K562 (cell line): ENCODE data around the gene XPNPEP1. TPM values are rescaled to one million over a fixed set of nuclear protein-coding genes. Genes with fewer than 3 reads are reported as not detected.
A peak's percentile ranks its signal among the peaks of the same experiment; 100 is the strongest.

Experiments used
- BRD4 ChIP-seq: fragments of 200-600 bp; sonication (generic); IDR thresholded peaks from 2 replicates; pipeline ENCODE4 v1.6.1; 2017; ENCODE audit warnings: inconsistent platforms
- E2F6 ChIP-seq, 2 experiments: IDR thresholded peaks; 2 replicates each; pipeline ENCODE4 v1.6.1; 2011; ENCODE audit warnings: borderline replicate concordance in 1 of 2, control low read depth in 1 of 2, low read depth in 1 of 2, low read length in 1 of 2, mild to moderate bottlenecking in 1 of 2, mixed read lengths in 1 of 2, moderate library complexity in 1 of 2; ENCODE audit not compliant: insufficient read depth in 1 of 2, insufficient read length in 1 of 2, poor library complexity in 1 of 2, severe bottlenecking in 1 of 2; ENCODE audit errors: extremely low read depth in 1 of 2
- EGR1 ChIP-seq: fragments of 450-650 bp; conservative IDR thresholded peaks from 2 replicates; pipeline ENCODE4 v1.6.1; 2017; ENCODE audit warnings: mild to moderate bottlenecking
- HDAC2 ChIP-seq: fragments of 450-650 bp; IDR thresholded peaks from 2 replicates; pipeline ENCODE4 v1.6.1; 2016; ENCODE audit warnings: mild to moderate bottlenecking
- KLF6 ChIP-seq: fragments of 250-450 bp; sonication (Bioruptor Pico); IDR thresholded peaks from 2 replicates; pipeline ENCODE4 v1.4.0; 2020; ENCODE audit warnings: mild to moderate bottlenecking, moderate library complexity, borderline replicate concordance
- SNAPC5 ChIP-seq: fragments of 250-450 bp; sonication (Bioruptor Pico); IDR thresholded peaks from 2 replicates; pipeline ENCODE4 v1.8.0; 2021; ENCODE audit warnings: moderate library complexity, mild to moderate bottlenecking, inconsistent platforms
- TAF1 ChIP-seq: IDR thresholded peaks from 2 replicates; pipeline ENCODE4 v1.6.1; 2011; ENCODE audit warnings: mild to moderate bottlenecking, low read length, moderate library complexity; ENCODE audit not compliant: insufficient read depth, control insufficient read depth, severe bottlenecking; ENCODE audit errors: extremely low read depth
- UBTF ChIP-seq, 2 experiments: IDR thresholded peaks; 2 replicates each; pipeline ENCODE4 v1.6.1; 2012; ENCODE audit warnings: improper control_type of control experiment in 2 of 2, low read depth in 2 of 2, low read length in 2 of 2, borderline replicate concordance in 1 of 2
- ZBTB40 ChIP-seq, 2 experiments: fragments of 450-650 bp in 1 of 2; sonication (generic) in 1 of 2; formaldehyde crosslinking in 1 of 2; IDR thresholded peaks; 2 replicates each; pipeline versions ENCODE4 v1.7.1 to v1.9.0; 2016 to 2022; ENCODE audit warnings: inconsistent platforms in 1 of 2, mild to moderate bottlenecking in 1 of 2, missing genetic modification reagents in 1 of 2
- ZBTB7A ChIP-seq: IDR thresholded peaks from 2 replicates; pipeline ENCODE4 v1.6.1; 2011; ENCODE audit warnings: low read depth, mild to moderate bottlenecking, low read length, moderate library complexity, borderline replicate concordance; ENCODE audit not compliant: control insufficient read depth
- ZNF217 ChIP-seq: sonication (generic); formaldehyde crosslinking; IDR thresholded peaks from 2 replicates; pipeline ENCODE4 v1.8.0; 2022; ENCODE audit warnings: mild to moderate bottlenecking, missing genetic modification reagents
- ZNF431 ChIP-seq: sonication (generic); formaldehyde crosslinking; IDR thresholded peaks from 2 replicates; pipeline ENCODE4 v1.8.0; 2022; ENCODE audit warnings: mild to moderate bottlenecking, missing genetic modification reagents
- polyA plus RNA-seq, 8 experiments: library from polyadenylated mRNA; depleted of rRNA in 4 of 8; stranded (reverse) in 5 of 8; unstranded in 3 of 8; fragments of >200 nt; fragmentation: Nextera tagmentation in 2 of 8; fragmentation: Illumina TruSeq in 1 of 8; extraction: Ambion mirVana in 2 of 8; extraction: Trizol in 1 of 8; gene quantifications; 2 replicates each; pipeline versions ENCODE4 v1.2.1 to v1.2.3, GENCODE V29; 2011 to 2014; ENCODE audit warnings: inconsistent platforms in 1 of 8, missing spikeins in 1 of 8
- total RNA-seq, 7 experiments: library from RNA; depleted of rRNA in 6 of 7; stranded (reverse); fragments of >200 nt in 6 of 7; fragmentation: Illumina TruSeq in 2 of 7; extraction: Trizol in 2 of 7; gene quantifications; 2 replicates each; pipeline versions ENCODE4 v1.2.1 to v1.2.3, GENCODE V29; 2011 to 2021; ENCODE audit warnings: low replicate concordance in 1 of 7

The XPNPEP1 gene
- total and polyA plus RNA-seq, 9 of the 15 experiments (the other 6 are each of a cell fraction or from before 2014, with no cell fraction given): 24.2 to 93.5 (median 40.1) TPM

- TF ChIP-seq ZBTB40 (IDR thresholded peaks at IDR 0.05) (0 out of 2 replicates have a peak, but pooled peaks have one; percentile 11), ZBTB40 (CRISPR knock-in tag; IDR thresholded peaks at IDR 0.05) (no peak), ZBTB7A (peak; percentile 22; the same call in 1 of the 2 replicates), ZNF431 (CRISPR knock-in tag) (no peak), BRD4 (no peak), UBTF (IDR thresholded peaks at IDR 0.05; ENCODE audit: borderline replicate concordance in 1 of 2, low read depth in 2 of 2, low read length in 2 of 2) (no peak), SNAPC5 (CRISPR knock-in tag) (no peak), TAF1 (peak; percentile 53), ZNF217 (CRISPR knock-in tag) (no peak), HDAC2 (no peak), EGR1 (peak; percentile 27; the same call in 1 of the 2 replicates), E2F6 (IDR thresholded peaks at IDR 0.05; ENCODE audit: borderline replicate concordance in 1 of 2, extremely low read depth in 1 of 2, insufficient read depth in 1 of 2, insufficient read length in 1 of 2, low read depth in 1 of 2, low read length in 1 of 2, poor library complexity in 1 of 2, severe bottlenecking in 1 of 2) (peak in 1 of 2 experiments; percentile 55), KLF6 (no peak)
Measured at GRCh38 chr10:109922976-109923921, at the start of gene XPNPEP1 (continued).
